Osteoblast (primary cell): ENCODE measurements around the gene CDH12. TPM values are rescaled to one million over a fixed set of nuclear protein-coding genes. Genes with fewer than 3 reads are reported as not detected.
"Not testable (repeated sequence)": the region's sequence is repeated elsewhere in the genome, so short reads cannot be mapped to it uniquely, and the experiment has no call there.

Source experiments
- DNase-seq: peaks from one replicate; pipeline ENCODE4 v3.0.0; 2011; ENCODE audit warnings: low spot score, mixed read lengths; ENCODE audit not compliant: insufficient read length; ENCODE audit errors: missing footprints
- H2AFZ ChIP-seq: 2 replicates; pipeline ENCODE4 v1.6.0; 2011; ENCODE audit warnings: mild to moderate bottlenecking, low read length
- H3K27ac ChIP-seq: 2 replicates; pipeline ENCODE4 v1.5.1; 2011; ENCODE audit warnings: mild to moderate bottlenecking, low read depth, low read length, moderate library complexity
- H3K27me3 ChIP-seq: 2 replicates; pipeline ENCODE4 v1.6.0; 2012; ENCODE audit warnings: mild to moderate bottlenecking, control low read depth, inconsistent platforms, low read length, moderate library complexity; ENCODE audit not compliant: insufficient read depth
- H3K36me3 ChIP-seq: 2 replicates; pipeline ENCODE4 v1.5.1; 2011; ENCODE audit warnings: mild to moderate bottlenecking, low read length, control low read depth, moderate library complexity; ENCODE audit not compliant: insufficient read depth
- H3K4me1 ChIP-seq: 2 replicates; pipeline ENCODE4 v1.5.1; 2011; ENCODE audit warnings: mild to moderate bottlenecking, low read length, control low read depth, moderate library complexity; ENCODE audit not compliant: insufficient read depth
- H3K4me2 ChIP-seq: 2 replicates; pipeline ENCODE4 v1.6.0; 2011; ENCODE audit warnings: mild to moderate bottlenecking, low read length; ENCODE audit not compliant: insufficient read depth
- H3K4me3 ChIP-seq: fragments of 200-600 bp; sonication (generic); 3 replicates; pipeline ENCODE4 v1.5.1; 2012; ENCODE audit warnings: mild to moderate bottlenecking, low read length, inconsistent platforms; ENCODE audit not compliant: insufficient read depth
- H3K79me2 ChIP-seq: 2 replicates; pipeline ENCODE4 v1.6.0; 2012; ENCODE audit warnings: mild to moderate bottlenecking, low read length, control low read depth, inconsistent platforms; ENCODE audit not compliant: insufficient read depth
- H3K9me3 ChIP-seq: 2 replicates; pipeline ENCODE4 v1.5.1; 2011; ENCODE audit warnings: low read depth, low read length, control low read depth
- H4K20me1 ChIP-seq: 2 replicates; pipeline ENCODE4 v1.6.0; 2012; ENCODE audit warnings: mild to moderate bottlenecking, low read length, control low read depth; ENCODE audit not compliant: insufficient read depth
- CTCF ChIP-seq: IDR thresholded peaks from 2 replicates; pipeline ENCODE4 v1.5.1; 2011; ENCODE audit warnings: mild to moderate bottlenecking, low read depth, low read length, moderate library complexity; ENCODE audit errors: extremely low read depth
- total RNA-seq: library from RNA; depleted of rRNA; stranded (reverse); fragments of >200 nt; gene quantifications from 2 replicates; pipeline ENCODE4 v1.2.3, GENCODE V29; 2012

CDH12 gene
- total RNA-seq, 1 donor = not detected

- Histone ChIP-seq H3K4me1 (no peaks in the 10 kb centered on the region), H3K36me3 (no peaks in the 10 kb centered on the region), H3K79me2 (no peaks in the 10 kb centered on the region), H2AFZ (no peak overlapping the region), H3K4me2 (no peak overlapping the region), H3K9me3 (peaks cover 2% of the 10 kb centered on the region), H3K4me3 (no peak overlapping the region), H3K27me3 (no peaks in the 10 kb centered on the region), H4K20me1 (no peaks in the 10 kb centered on the region), H3K27ac (no peak overlapping the region)
- no peak for TF ChIP-seq CTCF
- no peak for DNase-seq
These were observed 615.1 kb downstream of the CDH12 start for GRCh38 chr5:22238047-22238446.

- Histone ChIP-seq H3K4me3 (no peak overlapping the region), H2AFZ (no peak overlapping the region), H3K4me1 (no peaks in the 10 kb centered on the region), H3K4me2 (no peak overlapping the region), H3K79me2 (no peaks in the 10 kb centered on the region), H3K27me3 (no peaks in the 10 kb centered on the region), H3K9me3 (no peaks in the 10 kb centered on the region), H3K27ac (no peak overlapping the region), H4K20me1 (no peaks in the 10 kb centered on the region), H3K36me3 (no peaks in the 10 kb centered on the region)
- no peak for DNase-seq
- no peak for TF ChIP-seq CTCF
These were observed 626.7 kb downstream of the CDH12 start for GRCh38 chr5:22226423-22226822.

GRCh38 chr5:22223079-22223478 lies 630.1 kb downstream of the CDH12 start:
- H3K4me3 ChIP-seq = no peak overlapping the region
- no peaks in the 10 kb centered on the region for H3K9me3 ChIP-seq
- H3K4me2 ChIP-seq = no peak overlapping the region
- H2AFZ ChIP-seq = no peak overlapping the region
- no peaks in the 10 kb centered on the region for H3K27me3 ChIP-seq
- no peak for DNase-seq
- no peak overlapping the region for H3K27ac ChIP-seq
- no peaks in the 10 kb centered on the region for H3K79me2 ChIP-seq
- H3K4me1 ChIP-seq = no peaks in the 10 kb centered on the region
- H3K36me3 ChIP-seq = no peaks in the 10 kb centered on the region
- no peaks in the 10 kb centered on the region for H4K20me1 ChIP-seq
- no peak for TF ChIP-seq CTCF

- H3K27me3 ChIP-seq, H3K9me3 ChIP-seq, H3K27ac ChIP-seq, H3K4me1 ChIP-seq, DNase-seq, H3K4me2 ChIP-seq, H3K36me3 ChIP-seq, H2AFZ ChIP-seq, H3K79me2 ChIP-seq, H4K20me1 ChIP-seq, H3K4me3 ChIP-seq: not testable (repeated sequence)
These were observed 639.2 kb downstream of the CDH12 start for GRCh38 chr5:22213703-22214495.

- H3K27ac ChIP-seq, H4K20me1 ChIP-seq, H3K9me3 ChIP-seq, H3K27me3 ChIP-seq, H3K4me3 ChIP-seq, H3K4me1 ChIP-seq, H2AFZ ChIP-seq, H3K79me2 ChIP-seq, H3K4me2 ChIP-seq, H3K36me3 ChIP-seq: not testable (repeated sequence)
- peak; percentile 0 for DNase-seq
These were observed 640.7 kb downstream of the CDH12 start for GRCh38 chr5:22212254-22212991.

- not testable (repeated sequence) for DNase-seq, H3K27ac ChIP-seq, H3K9me3 ChIP-seq, H3K4me3 ChIP-seq, H3K36me3 ChIP-seq, H2AFZ ChIP-seq, H4K20me1 ChIP-seq, H3K4me2 ChIP-seq, H3K79me2 ChIP-seq, H3K27me3 ChIP-seq, H3K4me1 ChIP-seq
These were observed 644.7 kb downstream of the CDH12 start for GRCh38 chr5:22208463-22208862.
